NCI-H146 treated with DMSO at 0.1 percent for 48 hours (cell line): ENCODE measurements around the gene RPL3.
"Not testable (repeated sequence)": the region's sequence is repeated elsewhere in the genome, so short reads cannot be mapped to it uniquely, and the experiment has no call there.

Source experiments
- DNase-seq: peaks from one replicate; lab custom pipeline; 2025; ENCODE audit not compliant: unreplicated experiment; lab: John Stamatoyannopoulos, UW

Gene RPL3

DNA sequence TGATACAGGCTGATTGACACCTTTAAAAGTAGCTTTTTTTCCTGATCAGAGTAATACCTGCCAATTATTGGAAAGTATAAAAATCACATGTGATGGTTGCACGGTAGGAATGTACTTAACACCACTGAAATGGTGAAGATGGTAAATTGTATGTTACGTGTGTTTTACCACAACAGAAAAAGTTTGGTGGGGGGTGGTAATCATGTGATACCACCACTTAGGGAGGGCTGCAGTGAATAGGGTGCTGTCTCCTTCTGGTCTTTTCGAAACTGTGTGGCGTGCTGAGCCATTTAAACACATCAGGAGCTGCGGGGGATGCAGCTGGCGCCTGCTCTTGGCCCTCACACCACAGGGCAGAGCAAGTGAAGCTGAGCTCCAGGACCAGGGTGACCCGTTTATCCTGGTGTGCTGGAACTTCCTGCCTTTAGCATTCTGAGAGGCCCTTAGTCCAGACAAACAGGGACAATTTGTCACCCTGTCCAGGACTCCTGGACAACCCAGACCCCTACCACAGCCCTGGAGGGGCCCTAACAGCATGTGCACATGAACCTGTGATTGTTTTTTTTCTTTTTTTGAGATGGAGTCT, 33.0 kb upstream of the RPL3 start:
- DNase-seq, result no peak

- DNase-seq, result no peak
Observed at GRCh38 chr22:39351689-39352214, 32.3 kb upstream of the RPL3 start.

DNA sequence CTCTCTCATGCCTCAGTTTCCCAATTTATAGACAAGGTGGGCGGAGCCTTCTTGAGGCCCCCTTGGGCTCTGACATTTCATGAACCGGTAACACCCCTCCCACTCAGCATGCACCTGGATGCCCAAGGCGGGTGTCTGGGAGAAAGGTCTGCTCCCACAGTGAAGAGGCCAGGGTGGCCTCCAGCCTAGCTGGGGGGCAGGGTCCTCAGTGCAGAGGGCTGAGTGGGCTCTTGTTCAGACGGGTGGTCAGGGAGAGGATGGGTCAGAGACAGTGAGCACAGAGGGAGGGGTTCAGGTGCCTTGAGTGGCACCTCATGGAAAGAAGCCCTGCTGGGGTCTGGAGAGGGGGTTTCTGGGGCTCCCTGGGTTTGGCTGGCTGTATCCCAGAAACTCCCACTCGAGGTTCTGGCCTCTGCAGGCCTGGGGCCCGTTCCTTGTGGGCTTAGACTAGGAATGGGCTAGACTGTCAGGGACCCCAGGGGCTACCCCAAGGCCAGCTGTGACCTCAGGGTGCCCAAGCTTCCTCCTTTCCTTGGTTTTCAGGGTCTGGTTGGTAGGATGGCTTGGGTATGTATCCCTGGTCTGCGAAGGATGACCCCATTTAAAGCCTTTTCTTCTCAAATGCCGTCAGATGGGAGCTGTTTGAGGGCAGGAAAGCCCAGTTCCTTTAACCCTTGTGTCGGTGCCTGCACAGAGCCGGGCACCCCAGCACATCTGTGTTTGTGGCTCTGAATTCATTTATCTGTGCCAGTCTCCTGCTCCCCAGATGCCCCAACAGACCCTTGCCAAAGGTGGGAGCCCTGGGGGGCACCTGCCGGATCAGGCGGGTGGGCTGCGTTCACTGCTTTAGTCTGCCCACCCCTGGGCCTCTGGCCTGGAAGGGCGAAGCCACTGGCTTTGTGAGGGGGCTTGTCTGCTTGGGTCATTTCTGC, 31.6 kb upstream of the RPL3 start:
- no peak for DNase-seq

- no peak for DNase-seq
Observed at GRCh38 chr22:39349967-39350726, 30.7 kb upstream of the RPL3 start, which contains the start of gene SYNGR1. TSS of gene SYNGR1 (plus strand) at chr22:39349991. CDS start at chr22:39350011, 20 bp downstream.

DNA sequence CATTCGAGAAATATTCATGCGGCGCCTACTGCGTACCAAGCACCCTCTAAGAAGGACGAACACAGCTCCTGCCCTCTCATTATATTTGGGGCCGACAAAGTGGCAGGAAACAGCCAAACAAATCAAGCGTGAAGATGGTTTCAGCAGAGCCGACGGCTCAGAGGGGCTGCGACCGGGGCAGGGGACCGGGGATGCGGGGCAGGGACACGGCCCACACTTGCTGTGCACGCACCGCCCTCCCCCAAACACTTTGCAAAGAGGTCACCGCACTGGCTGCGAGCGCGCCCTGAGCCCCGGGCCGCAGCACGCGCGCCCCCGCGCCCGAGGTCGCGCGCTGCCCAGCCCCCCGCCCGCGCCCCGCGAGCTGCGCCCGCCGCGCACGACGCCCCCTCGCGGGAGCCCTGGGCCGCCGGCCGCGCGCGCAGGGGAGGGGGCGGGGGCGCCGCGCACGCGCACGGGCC, 30.1 kb upstream of the RPL3 start:
- no peak for DNase-seq

- no peak for DNase-seq
Observed at GRCh38 chr22:39348909-39349505, 29.6 kb upstream of the RPL3 start.

DNA sequence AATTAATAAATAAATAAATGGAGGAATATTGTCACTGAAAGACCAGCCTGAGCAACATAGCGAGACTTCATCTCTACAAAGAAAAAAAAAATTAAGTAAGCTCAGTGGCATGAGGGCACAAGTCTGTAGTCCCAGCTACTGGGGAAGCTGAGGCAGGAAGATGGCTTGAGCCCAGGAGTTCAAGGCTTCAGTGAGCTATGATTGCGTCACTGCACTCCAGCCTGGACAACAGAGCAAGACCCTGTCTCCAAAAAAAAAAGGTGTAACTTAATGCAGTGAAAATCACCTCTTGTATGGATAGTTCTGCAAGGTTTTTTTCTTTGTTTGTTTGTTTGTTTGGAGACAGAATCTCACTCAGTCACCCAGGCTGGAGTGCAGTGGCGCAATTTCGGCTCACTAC, 25.8 kb upstream of the RPL3 start:
- DNase-seq, result no peak

GRCh38 chr22:39344046-39344390, 24.6 kb upstream of the RPL3 start:
- no peak for DNase-seq

GRCh38 chr22:39343259-39344045, 24.0 kb upstream of the RPL3 start:
- DNase-seq, result peak; percentile 16

- DNase-seq, result no peak
Observed at GRCh38 chr22:39341179-39341578, 21.8 kb upstream of the RPL3 start.

DNA sequence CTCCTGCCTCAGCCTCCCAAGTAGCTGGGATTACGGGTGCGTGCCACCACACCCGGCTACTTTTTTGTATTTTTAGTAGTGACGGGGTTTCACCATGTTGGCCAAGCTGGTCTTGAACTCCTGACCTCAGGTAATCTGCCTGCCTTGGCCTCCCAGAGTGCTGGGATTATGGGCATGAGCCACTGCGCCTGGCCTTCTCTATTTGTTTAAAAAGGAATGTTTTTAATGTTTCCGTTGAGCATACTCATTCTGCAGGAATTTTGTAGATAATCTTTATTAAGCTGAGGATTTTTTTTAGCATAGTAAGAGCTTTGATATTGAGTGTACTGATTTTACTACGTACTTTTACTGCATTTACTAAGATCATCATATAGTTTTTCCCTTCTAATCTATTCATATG, 20.4 kb upstream of the RPL3 start:
- not testable (repeated sequence) for DNase-seq

DNA sequence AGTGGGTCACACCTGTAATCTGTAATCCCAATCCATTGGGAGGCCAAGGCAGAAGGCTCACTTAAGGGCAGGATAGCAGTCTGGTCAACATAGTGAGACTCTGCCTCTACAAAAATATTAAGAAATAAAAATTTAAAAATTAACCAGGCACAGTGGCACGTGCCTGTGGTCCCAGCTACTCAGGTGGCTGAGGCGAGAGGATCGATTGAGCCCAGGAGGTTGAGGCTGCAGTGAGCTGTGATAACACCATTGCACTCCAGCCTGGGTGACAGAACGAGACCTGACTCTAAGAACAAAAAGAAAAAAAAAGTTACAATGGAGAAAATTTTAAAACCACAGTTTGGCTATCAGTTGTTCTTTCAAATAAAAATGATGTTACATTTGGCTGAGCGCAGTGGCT, 17.0 kb upstream of the RPL3 start:
- no peak for DNase-seq

DNA sequence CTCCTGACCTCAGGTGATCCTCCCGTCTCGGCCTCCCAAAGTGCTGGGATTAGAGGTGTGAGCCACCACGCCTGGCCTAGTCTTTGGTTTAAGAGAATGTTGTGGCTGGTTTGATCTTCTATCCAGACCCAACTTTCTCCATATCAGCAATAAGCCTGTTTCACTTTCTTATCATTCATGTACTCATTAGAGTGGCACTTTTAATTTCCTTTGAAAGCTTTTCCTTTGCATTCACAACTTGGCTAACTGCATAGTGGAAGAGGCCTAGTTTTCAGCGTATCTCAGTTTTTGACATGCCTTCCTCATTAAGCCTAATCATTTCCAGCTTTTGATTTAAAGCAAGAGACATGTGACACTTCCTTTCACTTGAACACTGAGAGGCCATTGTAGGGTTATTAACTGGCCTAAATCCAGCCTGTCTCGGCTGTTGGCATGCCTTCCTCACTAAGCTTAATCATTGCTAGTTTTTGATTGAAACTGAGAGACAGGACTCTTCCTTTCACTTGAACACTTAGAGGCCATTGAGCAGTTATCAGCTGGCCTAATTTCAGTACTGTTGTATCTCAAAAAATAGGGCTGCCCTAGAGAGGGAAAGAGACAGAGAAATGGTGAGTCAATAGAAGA, 13.1 kb upstream of the RPL3 start:
- no peak for DNase-seq

GRCh38 chr22:39330553-39330952, 11.1 kb upstream of the RPL3 start:
- DNase-seq, result not testable (repeated sequence)

DNA sequence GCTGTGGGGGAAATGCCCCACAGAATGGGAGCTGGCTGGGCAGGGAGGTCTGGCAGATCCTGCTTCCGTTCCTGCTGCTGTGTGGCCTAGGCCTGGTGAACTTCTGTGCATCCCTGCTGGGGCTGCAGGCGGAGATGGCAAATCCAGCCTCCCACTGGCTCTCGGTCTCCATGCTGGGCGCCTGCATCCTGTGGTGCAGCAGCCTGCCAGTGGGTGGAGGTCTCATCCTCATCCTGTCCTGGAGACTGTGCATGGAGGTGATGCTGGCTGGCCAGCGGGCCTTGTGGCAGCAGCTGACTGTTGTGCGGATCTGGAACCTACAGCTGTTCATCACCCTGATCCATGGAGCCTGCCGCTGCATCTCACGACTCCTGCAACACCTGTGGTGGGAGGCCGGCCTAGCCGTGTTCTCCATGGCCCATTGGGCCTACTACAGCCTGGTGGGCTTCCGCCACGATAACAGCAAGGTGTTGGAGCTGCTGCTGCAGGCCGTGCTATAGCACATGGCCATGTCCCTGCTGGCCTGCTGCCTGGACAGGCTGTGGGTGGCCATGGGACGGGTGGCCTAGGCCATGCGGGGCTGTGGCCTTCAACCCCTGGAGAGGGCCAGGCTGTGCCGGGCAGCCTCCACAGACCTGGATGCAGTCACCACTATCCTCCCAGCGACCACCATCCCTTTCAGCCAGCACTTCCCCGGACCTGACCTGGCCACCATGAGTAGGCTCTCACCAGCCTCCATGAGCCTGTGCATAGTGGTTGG, 8.8 kb upstream of the RPL3 start:
- DNase-seq, result no peak

DNA sequence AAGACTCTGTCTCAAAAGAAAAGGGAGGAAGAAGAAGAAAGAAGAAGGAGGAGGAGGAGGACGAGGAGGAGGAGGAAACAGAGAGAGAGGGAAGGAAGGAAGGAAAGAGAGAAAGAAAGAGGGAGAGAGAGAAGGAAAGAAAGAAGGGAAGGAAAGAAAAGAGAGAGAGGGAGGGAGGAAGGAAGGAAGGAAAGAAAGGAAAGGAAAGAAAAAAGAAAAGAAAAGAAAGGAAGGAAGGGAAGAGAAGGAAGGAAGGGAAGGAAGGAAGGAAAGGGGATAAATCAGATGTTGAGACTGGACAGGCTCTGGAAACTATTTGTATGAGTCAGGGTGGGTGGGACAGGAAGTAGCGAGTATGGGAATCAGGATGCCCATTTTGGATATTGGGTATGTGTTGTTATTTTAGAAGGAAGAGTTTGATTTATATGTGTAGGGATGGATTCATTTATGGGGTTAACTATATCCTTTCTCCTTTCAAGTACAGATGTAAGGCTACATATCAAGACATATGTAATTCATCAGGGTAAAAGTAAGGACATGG, 6.0 kb upstream of the RPL3 start:
- no peak for DNase-seq

DNA sequence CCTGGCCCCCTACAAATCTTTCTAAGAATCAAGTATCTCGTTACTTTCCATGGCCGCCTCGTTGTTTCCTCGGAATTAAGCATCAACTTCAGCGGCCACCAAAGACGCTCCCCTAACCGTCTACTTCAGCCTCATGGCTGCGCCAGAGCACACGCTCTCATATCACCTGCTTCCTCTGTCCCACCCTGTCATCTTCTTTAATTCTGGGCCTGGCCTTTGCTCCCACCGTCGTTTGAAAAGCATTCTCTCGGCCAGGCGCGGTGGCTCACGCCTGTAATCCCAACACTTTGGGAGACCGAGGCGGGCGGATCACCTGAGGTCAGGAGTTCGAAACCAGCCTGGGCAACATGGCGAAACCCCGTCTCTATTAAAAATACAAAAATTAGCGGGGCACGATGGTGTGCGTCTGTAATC, 1.2 kb upstream of the RPL3 start:
- not testable (repeated sequence) for DNase-seq

GRCh38 chr22:39318507-39319283, 728 bp downstream of the RPL3 start:
- no peak for DNase-seq
